H9 (cell line): ENCODE data around the gene GGPS1. TPM values are rescaled to one million over a fixed set of nuclear protein-coding genes. Genes with fewer than 3 reads are reported as not detected.

ENCODE experiments used
- DNase-seq: peaks from one replicate; pipeline ENCODE4 v3.0.0-alpha.2; 2017
- H2AFZ ChIP-seq: one replicate; pipeline ENCODE4 v1.6.1; 2013; ENCODE audit warnings: mild to moderate bottlenecking, low read length, control low read depth, moderate library complexity
- H2AK5ac ChIP-seq: 2 replicates; pipeline ENCODE4 v1.6.1; 2013; ENCODE audit warnings: low read length, control low read depth, mixed read lengths; ENCODE audit not compliant: insufficient read length
- H2BK120ac ChIP-seq: one replicate; pipeline ENCODE4 v1.6.1; 2013; ENCODE audit warnings: low read depth, mild to moderate bottlenecking, low read length, control low read depth, inconsistent platforms; ENCODE audit not compliant: poor library complexity, severe bottlenecking
- H2BK12ac ChIP-seq: 2 replicates; pipeline ENCODE4 v1.6.1; 2013; ENCODE audit warnings: low read length, control low read depth, mixed read lengths, low read depth; ENCODE audit not compliant: insufficient read length
- H2BK15ac ChIP-seq: 2 replicates; pipeline ENCODE4 v1.6.1; 2013; ENCODE audit warnings: low read depth, low read length, control low read depth
- H2BK20ac ChIP-seq: one replicate; pipeline ENCODE4 v1.6.1; 2013; ENCODE audit warnings: low read depth, mild to moderate bottlenecking, low read length, control low read depth, inconsistent platforms; ENCODE audit not compliant: poor library complexity, severe bottlenecking
- H2BK5ac ChIP-seq: 2 replicates; pipeline ENCODE4 v1.6.1; 2013; ENCODE audit warnings: low read length, control low read depth, mixed read lengths; ENCODE audit not compliant: insufficient read length
- H3K14ac ChIP-seq: 2 replicates; pipeline ENCODE4 v1.6.1; 2013; ENCODE audit warnings: low read length, control low read depth; ENCODE audit not compliant: insufficient read depth
- H3K18ac ChIP-seq: 2 replicates; pipeline ENCODE4 v1.6.1; 2013; ENCODE audit warnings: low read depth, mild to moderate bottlenecking, mixed read lengths, low read length, control low read depth; ENCODE audit not compliant: insufficient read length
- H3K23ac ChIP-seq: 2 replicates; pipeline ENCODE4 v1.6.1; 2013; ENCODE audit warnings: low read length, control low read depth, mixed read lengths, low read depth; ENCODE audit not compliant: insufficient read length
- H3K23me2 ChIP-seq: 2 replicates; pipeline ENCODE4 v1.6.1; 2013; ENCODE audit warnings: low read depth, mild to moderate bottlenecking, mixed read lengths, low read length, control low read depth; ENCODE audit not compliant: insufficient read length, poor library complexity, severe bottlenecking
- H3K27ac ChIP-seq: 2 replicates; pipeline ENCODE4 v1.5.1; 2013; ENCODE audit warnings: low read length, control low read depth, mixed read lengths, low read depth; ENCODE audit not compliant: insufficient read length
- H3K27me3 ChIP-seq: 2 replicates; pipeline ENCODE4 v1.6.1; 2013; ENCODE audit warnings: low read length, control low read depth, inconsistent platforms; ENCODE audit not compliant: insufficient read depth
- H3K4ac ChIP-seq: 2 replicates; pipeline ENCODE4 v1.6.1; 2013; ENCODE audit warnings: low read depth, mild to moderate bottlenecking, control low read depth, inconsistent platforms, low read length, moderate library complexity
- H3K4me1 ChIP-seq: 2 replicates; pipeline ENCODE4 v1.6.1; 2013; ENCODE audit warnings: low read length, control low read depth, inconsistent platforms; ENCODE audit not compliant: insufficient read depth
- H3K4me2 ChIP-seq: 2 replicates; pipeline ENCODE4 v1.6.1; 2013; ENCODE audit warnings: low read length, control low read depth, mixed read lengths; ENCODE audit not compliant: insufficient read length, insufficient read depth
- H3K56ac ChIP-seq: 2 replicates; pipeline ENCODE4 v1.6.1; 2013; ENCODE audit warnings: low read depth, mild to moderate bottlenecking, mixed read lengths, low read length, control low read depth; ENCODE audit not compliant: insufficient read length
- H3K79me1 ChIP-seq: 2 replicates; pipeline ENCODE4 v1.6.1; 2013; ENCODE audit warnings: low read depth, mild to moderate bottlenecking, moderate library complexity, low read length, control low read depth, inconsistent platforms; ENCODE audit not compliant: insufficient read depth, poor library complexity, severe bottlenecking
- H3K79me2 ChIP-seq: 2 replicates; pipeline ENCODE4 v1.6.1; 2013; ENCODE audit warnings: low read length, control low read depth, inconsistent platforms; ENCODE audit not compliant: insufficient read depth
- H3K9ac ChIP-seq: 2 replicates; pipeline ENCODE4 v1.6.1; 2013; ENCODE audit warnings: low read length, control low read depth, mixed read lengths; ENCODE audit not compliant: insufficient read length; ENCODE audit errors: extremely low read depth
- H3K9me3 ChIP-seq: one replicate; pipeline ENCODE4 v1.6.1; 2013; ENCODE audit warnings: low read depth, low read length, inconsistent platforms; ENCODE audit not compliant: control insufficient read depth
- H3T11ph ChIP-seq: one replicate; pipeline ENCODE4 v1.6.1; 2013; ENCODE audit warnings: mild to moderate bottlenecking, low read length, control low read depth, inconsistent platforms
- H4K20me1 ChIP-seq: one replicate; pipeline ENCODE4 v1.6.1; 2013; ENCODE audit not compliant: control insufficient read depth, insufficient read length, insufficient read depth
- H4K5ac ChIP-seq: 2 replicates; pipeline ENCODE4 v1.6.1; 2013; ENCODE audit warnings: low read depth, mild to moderate bottlenecking, mixed read lengths, low read length, control low read depth; ENCODE audit not compliant: insufficient read length
- H4K8ac ChIP-seq: replicated peaks from 2 replicates; pipeline ENCODE4 v1.6.1; 2013; ENCODE audit warnings: low read length, control low read depth, mixed read lengths, low read depth; ENCODE audit not compliant: insufficient read length
- H4K91ac ChIP-seq: 2 replicates; pipeline ENCODE4 v1.6.1; 2013; ENCODE audit warnings: low read depth, mild to moderate bottlenecking, moderate library complexity, mixed read lengths, low read length, control low read depth; ENCODE audit not compliant: insufficient read length
- H3K27ac Mint-ChIP-seq, 3 experiments: 2 replicates in 2 of 3; 3 replicates in 1 of 3; pipeline ENCODE4 v1.8.0; 2020 to 2021; ENCODE audit warnings: mixed read lengths in 3 of 3, mild to moderate bottlenecking in 1 of 3, moderate library complexity in 1 of 3
- H3K27me3 Mint-ChIP-seq: 2 replicates; pipeline ENCODE4 v1.8.0; 2021; ENCODE audit warnings: low read depth, mild to moderate bottlenecking, moderate library complexity, mixed read lengths
- H3K36me3 Mint-ChIP-seq, 3 experiments: 2 replicates in 2 of 3; 3 replicates in 1 of 3; pipeline ENCODE4 v1.8.0; 2020 to 2021; ENCODE audit warnings: low read depth in 3 of 3, mixed read lengths in 3 of 3; ENCODE audit not compliant: insufficient read depth in 1 of 3
- H3K4me1 Mint-ChIP-seq, 2 experiments: 2 replicates each; pipeline ENCODE4 v1.8.0; 2020; ENCODE audit warnings: mixed read lengths in 2 of 2
- H3K4me3 Mint-ChIP-seq, 2 experiments: 2 replicates in 1 of 2; 3 replicates in 1 of 2; pipeline ENCODE4 v1.8.0; 2020 to 2021; ENCODE audit warnings: mild to moderate bottlenecking in 2 of 2, mixed read lengths in 2 of 2, moderate library complexity in 1 of 2
- H3K9me3 Mint-ChIP-seq, 2 experiments: 2 replicates in 1 of 2; 3 replicates in 1 of 2; pipeline ENCODE4 v1.8.0; 2020; ENCODE audit warnings: mild to moderate bottlenecking in 2 of 2, mixed read lengths in 2 of 2, moderate library complexity in 1 of 2
- WGBS: extraction: QIAGEN DNeasy Blood & Tissue Kit; methylation state at CpG from one replicate; pipeline ENCODE4 v1.1.7; 2013; ENCODE audit warnings: missing lambda C conversion rate, low lambda C conversion rate, mixed read lengths; ENCODE audit not compliant: insufficient read length; ENCODE audit errors: extremely low coverage; 5-methylcytosine and 5-hydroxymethylcytosine counted together
- total RNA-seq: library from RNA; stranded (reverse); gene quantifications from 2 replicates; pipeline ENCODE4 v1.2.1, GENCODE V29; 2021
- TF ChIP-seq, protein P1 (sequence below): fragments of 200-600 bp; sonication (generic); conservative IDR thresholded peaks from 3 replicates; pipeline ENCODE4 v1.8.0; 2021; ENCODE audit warnings: antibody characterized with exemption, mild to moderate bottlenecking

Gene GGPS1
- total RNA-seq, 1 experiment from 2014 or later: 44.7 TPM

GRCh38 chr1:235325139-235325538 lies 3.2 kb upstream of the GGPS1 start:
- Histone ChIP-seq H3K14ac (no peak overlapping the region), H4K91ac (no peak overlapping the region), H3K4me2 (no peak overlapping the region), H2AK5ac (no peak overlapping the region), H2BK15ac (no peak overlapping the region), H3K79me1 (peaks cover 6% of the 10 kb centered on the region), H4K5ac (no peak overlapping the region), H3K79me2 (peaks cover 49% of the 10 kb centered on the region), H3K4ac (no peak overlapping the region), H2BK20ac (no peak overlapping the region), H3K4me1 (no peaks in the 10 kb centered on the region; the same call in 1 of the 2 replicates), H3K9me3 (no peaks in the 10 kb centered on the region), H3K23ac (no peak overlapping the region), H4K8ac (no peak overlapping the region), H2BK12ac (no peak overlapping the region), H2BK120ac (no peak overlapping the region), H3T11ph (no peak overlapping the region), H3K27ac (no peak overlapping the region), H3K18ac (no peak overlapping the region), H3K23me2 (peaks cover 10% of the 10 kb centered on the region), H4K20me1 (no peaks in the 10 kb centered on the region), H3K27me3 (no peaks in the 10 kb centered on the region), H3K9ac (no peak overlapping the region), H2AFZ (no peak overlapping the region), H2BK5ac (no peak overlapping the region), H3K56ac (no peak overlapping the region)
- Mint-ChIP-seq H3K27ac (no peak overlapping the region), H3K36me3 (peaks cover 22 to 39% (median 37%) of the 10 kb centered on the region in 3 experiments), H3K9me3 (no peaks in the 10 kb centered on the region), H3K4me1 (peaks cover 26% of the 10 kb centered on the region in 2 experiments), H3K4me3 (peak overlapping the region in 1 of 2 experiments; percentile 66; a peak in 4 of 5 replicates), H3K27me3 (no peaks in the 10 kb centered on the region)
- no peak for DNase-seq
- WGBS: 100% methylated on average over 1 of the region's 3 CpGs
- TF ChIP-seq, protein P1, sequence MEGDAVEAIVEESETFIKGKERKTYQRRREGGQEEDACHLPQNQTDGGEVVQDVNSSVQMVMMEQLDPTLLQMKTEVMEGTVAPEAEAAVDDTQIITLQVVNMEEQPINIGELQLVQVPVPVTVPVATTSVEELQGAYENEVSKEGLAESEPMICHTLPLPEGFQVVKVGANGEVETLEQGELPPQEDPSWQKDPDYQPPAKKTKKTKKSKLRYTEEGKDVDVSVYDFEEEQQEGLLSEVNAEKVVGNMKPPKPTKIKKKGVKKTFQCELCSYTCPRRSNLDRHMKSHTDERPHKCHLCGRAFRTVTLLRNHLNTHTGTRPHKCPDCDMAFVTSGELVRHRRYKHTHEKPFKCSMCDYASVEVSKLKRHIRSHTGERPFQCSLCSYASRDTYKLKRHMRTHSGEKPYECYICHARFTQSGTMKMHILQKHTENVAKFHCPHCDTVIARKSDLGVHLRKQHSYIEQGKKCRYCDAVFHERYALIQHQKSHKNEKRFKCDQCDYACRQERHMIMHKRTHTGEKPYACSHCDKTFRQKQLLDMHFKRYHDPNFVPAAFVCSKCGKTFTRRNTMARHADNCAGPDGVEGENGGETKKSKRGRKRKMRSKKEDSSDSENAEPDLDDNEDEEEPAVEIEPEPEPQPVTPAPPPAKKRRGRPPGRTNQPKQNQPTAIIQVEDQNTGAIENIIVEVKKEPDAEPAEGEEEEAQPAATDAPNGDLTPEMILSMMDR: no peak
